NCI-H460 (cell line): Measurements from ENCODE around the gene PRR7. TPM values are rescaled to one million over a fixed set of nuclear protein-coding genes. Genes with fewer than 3 reads are reported as not detected.

Source experiments
- DNase-seq: peaks from one replicate; pipeline ENCODE4 v3.0.0-alpha.2; 2016; ENCODE audit warnings: low read depth; ENCODE audit errors: extremely low read depth
- total RNA-seq: library from RNA; depleted of rRNA; stranded (reverse); fragments of >200 nt; shearing (Covaris generic); gene quantifications from 2 replicates; pipeline ENCODE4 v1.2.3, GENCODE V29; 2014

Gene PRR7
- total RNA-seq, 1 experiment from 2014 or later, result 29.8 TPM

DNA sequence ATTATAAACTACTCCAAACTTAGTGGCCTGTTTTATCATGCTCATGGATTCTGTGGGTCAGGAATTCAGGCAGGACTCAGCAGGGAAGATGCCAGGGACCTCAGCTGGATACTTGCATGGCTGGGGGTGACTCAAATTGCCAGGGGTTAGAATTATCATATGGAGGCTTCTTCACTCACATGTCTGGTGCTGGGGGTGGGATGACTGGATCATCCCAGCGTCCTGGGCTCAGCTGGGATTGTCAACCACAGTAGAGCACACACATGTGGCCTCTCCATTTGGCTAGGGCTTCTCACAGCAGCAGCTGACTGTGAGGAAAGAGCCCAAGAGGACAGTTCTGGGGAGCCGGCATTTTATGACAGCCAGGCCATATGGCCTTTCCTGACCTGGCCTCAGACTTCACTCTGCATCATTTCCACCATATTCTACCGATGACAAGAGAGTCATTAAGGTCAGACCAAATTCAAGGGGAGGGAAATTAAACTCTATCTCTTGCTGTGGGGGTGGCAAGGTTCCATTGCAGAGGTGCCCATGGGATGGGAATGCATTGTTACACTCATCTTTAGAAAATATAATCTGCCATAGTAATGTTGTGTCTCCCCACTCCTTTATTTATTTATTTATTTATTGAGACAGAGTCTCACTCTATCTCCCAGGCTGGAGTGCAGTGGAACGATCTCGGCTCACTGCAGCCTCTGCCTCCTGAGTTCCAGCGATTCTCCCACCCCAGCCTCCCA lies 25.4 kb upstream of the PRR7 start:
- no peak for DNase-seq

DNA sequence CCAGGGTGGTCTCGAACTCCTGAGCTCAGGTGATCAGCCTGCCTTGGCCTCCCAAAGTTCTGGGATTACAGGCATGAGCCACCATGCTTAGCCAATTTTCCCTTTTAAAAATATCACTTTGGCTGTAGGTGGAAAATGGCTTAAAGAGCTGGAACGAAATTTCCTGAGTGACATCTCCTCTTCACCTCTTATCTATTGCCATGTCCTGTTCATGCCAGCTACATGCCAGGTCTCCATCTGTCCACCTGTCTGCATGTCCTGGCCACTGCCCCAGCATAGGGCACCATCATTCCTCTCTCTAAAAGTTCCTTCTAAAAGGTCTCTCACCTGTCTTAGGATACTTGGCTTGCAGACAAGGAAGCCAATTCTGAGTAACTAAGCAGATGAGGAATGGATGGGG lies 22.9 kb upstream of the PRR7 start:
- DNase-seq, result no peak

DNA sequence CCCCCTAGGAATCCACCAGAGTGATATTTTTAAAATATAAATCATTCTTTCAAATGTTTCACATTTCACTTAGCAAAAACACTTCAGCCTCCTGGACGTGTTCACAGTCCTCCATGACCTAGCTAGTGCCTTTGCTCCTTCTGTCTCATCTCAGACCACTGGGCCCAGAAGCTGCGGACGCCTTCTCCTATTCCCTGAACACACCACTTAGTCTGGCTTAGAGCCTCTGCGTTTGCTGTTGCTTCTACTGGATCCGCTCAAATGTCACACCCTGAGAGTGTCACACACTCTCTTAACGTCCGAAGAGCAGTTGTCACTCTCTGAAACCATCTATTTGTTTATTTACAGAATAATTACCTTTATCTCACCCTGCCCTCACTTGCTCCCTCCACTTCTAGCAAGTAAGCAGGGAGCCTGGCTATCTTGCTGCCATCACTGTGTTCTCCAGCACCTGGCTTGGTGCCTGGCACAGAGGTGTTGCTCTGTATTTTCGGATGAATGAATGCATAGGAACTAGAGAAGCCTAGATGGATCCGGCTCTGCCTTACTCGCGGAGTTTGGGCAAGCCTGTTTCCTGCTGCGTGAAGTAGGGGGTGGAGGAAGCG lies 21.3 kb upstream of the PRR7 start:
- DNase-seq, result no peak

DNA sequence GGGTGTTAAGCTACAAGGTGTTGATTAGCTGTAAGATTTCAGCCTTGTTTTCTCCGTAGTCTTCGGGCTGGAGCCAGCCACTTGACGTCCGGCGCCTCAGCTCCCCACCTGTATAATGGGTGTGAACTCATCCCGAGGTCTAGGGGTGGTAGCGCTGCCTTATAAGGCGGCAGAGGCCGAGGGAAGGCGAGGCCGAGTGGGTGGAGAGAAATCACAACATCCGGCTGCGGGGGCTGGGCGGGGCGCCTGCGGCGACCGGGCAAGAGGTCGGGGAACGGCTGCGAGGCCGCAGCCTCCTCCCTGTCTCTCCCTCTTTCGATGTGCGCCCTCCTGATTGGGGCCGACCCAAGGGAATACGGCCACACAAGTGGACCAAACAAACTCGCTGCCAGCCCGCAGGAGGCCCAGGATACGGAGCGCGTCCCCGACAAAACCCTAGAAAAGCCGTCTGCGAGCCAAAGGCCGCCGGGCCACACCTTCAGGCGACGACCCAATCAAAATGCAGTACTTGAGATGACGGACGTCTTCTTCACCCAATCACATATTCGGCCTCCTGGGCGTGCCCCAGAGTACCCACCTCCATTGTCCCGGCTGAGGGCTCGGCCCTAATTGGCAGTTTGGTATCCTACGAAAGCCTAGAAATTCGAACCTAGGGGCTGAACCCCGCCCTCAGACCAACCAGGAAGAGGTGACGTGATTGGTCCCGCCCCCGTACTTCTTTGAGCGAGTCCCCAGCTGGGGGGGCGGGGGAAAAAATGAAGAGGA lies 20.6 kb upstream of the PRR7 start:
- DNase-seq, result peak; percentile 100

DNA sequence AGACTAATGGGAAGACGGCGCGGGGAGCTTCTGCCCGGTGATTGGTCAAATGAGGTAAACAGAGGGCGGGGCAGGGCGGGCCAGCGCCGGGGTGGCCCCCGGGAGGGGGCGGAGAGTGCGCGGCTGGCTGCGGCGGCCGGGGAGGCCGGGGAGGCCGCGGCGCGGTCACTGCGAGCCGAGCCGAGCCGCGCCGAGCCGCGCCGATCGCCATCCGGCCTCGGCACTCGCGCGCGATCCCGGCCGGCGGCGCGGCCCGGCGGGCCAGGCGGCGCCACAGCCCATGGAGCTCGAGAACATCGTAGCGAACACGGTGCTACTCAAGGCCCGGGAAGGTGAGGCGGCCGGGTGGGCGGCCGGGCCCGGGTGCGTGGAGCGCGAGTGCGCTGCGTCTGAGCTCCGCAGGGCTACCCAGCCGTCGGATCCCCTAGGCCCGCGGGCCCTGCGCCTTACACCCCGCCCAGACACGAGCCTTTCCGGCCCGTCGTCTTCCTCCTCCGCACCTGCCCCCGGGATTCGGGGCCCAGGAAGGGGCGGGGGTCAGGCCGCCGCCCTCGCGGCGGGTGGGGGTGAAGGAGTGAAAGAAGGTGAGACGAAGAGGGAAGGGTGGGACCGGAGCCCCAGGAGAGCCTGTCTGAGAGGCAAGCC lies 19.9 kb upstream of the PRR7 start, which contains the start of gene GRK6:
Gene GRK6 (plus strand): TSS at position 111 of the 645 bp plus-strand sequence. CDS start 170 bp downstream, at position 281.
- no peak for DNase-seq

DNA sequence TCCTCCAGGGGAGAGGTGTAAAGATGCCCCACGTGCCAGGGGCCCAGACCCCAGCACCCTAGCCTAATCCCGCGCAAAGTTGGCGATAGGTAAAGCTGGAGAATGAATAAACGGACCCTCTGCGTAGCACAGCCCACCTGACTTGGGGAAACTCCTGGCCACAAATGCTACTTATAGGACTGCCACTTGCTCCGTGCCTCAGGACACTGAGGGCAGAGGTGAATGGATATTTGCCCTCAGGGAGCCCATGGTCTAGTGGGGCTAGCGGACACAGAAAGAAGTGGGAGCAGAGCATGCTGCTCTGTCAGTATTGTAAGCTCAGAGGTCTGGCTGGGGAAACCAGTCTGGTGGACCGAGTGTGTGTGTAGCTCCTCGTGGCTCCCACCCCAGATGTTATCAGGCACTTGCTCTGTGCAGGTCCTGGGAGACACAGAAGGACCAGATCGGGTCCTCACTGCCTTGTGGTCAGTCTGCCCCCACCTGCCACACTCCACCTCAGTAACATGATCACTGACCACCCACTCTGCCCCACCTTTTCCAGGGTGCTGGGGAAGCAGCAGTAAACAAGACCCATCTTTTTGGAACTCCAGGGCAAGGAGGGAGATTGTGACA lies 19.3 kb upstream of the PRR7 start:
- no peak for DNase-seq

DNA sequence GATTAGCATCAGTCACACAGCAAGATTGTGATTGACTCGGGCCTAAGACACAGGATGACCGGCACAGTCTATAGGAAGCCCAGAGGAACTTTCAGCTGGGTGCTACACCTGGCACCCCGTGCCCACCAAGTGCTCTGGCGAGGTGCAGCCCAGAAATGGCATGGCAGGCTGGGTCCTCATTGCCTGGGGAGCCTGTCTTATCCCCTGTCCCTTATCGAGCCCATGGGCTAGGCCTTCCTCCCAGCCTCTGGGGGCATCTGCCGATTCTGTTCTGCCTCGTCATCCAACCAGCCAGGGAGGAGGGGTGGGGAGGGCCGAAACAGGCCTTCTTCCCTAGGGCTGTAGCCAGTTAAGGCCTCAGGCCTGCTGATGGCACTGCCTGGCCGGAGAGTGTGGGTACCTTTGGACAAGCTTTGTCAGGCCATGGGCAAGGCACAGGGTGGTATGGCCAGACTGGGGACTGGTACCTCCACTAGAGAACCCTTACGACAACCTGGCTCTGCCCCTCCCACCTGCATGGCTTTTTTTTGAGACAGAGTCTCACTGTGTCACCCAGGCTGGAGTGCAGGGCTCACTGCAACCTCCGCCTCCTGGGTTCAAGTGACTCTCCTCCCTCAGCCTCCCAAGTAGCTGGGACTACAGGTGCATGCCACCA lies 18.6 kb upstream of the PRR7 start:
- no peak for DNase-seq

DNA sequence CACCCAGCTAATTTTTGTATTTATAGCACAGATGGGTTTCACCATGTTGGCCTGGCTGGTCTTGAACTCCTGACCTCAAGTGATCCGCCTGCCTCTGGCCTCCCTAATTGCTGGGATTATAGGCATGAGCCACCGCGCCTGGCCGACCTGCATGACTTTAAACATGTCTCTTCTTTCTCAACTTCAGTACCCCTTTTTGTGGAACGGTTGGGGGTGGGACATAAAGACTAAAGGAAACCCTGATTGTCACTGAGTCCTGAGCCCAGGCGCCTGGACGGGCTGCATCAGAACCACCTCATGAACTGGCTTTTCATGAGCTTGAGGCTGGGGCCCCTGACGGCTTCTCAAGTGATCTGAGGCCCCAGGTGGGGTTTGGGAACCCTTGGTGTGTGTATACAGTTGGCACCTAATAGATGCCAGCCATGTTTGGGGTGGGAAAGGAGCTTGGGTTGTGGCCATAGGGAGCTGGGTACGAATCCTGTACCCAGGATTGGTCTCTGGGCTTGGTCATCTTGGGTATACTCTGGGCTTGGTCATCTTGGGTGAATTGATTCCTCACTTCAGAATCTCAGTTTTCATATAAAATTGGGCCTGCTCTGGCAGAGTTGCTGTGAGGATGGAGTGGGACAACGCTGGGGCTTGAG lies 17.9 kb upstream of the PRR7 start:
- DNase-seq, result no peak

DNA sequence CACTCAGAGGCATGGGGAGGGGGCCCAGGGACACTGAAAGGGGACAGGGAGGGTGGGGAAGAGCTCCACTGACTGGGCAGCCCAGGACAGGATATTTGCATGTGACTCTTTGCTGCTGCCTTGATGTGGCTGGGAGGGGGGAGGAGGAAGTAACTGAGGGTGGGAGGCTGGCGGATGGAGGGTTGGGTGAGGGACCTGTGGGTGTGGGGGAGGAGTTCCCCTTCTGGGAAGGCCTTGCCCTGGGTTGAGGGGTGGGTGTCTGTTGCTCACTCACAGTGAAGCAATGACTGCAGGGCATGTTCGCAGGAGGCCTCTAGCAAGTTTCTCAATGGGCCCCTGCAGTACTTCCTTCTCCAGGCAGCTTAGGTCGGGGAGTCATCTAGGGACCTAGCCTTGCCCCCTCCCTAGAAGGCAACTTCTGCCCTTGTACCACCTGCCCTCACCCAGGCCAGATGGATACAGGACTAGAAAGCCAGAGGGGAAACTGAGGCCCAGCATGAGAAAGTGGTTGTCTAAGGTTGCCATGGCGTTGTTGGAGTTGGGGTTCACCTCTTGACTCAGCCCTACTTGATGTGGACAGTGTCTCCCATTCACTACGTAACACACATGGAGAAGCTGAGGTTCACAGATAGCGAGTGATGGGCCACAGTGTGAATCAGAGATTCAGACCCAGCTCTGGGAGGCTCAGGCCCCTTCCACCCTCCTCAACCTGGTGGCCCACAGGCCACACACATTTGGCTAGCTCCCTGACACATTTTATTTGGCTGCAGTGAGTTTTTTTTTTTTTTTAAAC lies 17.2 kb upstream of the PRR7 start:
- DNase-seq, result no peak

DNA sequence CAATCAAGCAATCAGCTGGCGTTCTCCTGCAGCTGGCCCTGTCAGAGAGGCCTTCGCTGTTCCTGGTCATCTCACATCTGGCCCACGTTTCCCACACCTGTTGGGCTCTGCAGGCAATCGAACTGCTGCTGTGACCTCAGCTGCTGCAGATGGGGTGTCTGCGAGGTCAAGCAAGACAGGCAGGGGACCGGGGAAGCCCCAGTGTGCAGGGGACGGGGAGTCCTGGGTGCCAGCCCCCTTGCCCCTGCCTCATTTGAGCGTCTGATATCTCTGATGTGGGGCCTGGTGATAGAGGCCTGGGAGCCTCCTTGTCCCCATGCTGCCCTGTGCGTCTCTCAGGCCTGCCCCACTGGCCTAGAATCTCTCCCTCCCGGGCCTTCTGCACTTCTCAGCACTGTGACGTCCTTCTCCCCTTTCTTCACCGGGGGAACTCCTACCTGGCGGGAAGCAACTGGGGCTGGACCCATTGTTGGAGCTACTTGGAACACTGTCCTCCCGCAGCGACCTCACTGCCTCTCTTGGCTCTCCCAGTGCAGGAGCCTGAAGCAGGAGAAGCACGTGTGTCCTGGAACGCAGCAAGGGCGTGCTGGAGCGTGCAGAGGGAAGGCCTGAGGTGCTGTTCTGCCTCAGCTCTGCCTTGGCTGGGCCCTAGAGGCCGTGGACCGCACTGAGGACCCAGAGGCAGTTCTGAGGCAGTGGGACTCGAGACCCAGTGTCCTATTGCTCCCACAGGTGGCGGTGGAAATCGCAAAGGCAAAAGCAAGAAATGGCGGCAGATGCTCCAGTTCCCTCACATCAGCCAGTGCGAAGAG lies 16.3 kb upstream of the PRR7 start:
- DNase-seq, result no peak

DNA sequence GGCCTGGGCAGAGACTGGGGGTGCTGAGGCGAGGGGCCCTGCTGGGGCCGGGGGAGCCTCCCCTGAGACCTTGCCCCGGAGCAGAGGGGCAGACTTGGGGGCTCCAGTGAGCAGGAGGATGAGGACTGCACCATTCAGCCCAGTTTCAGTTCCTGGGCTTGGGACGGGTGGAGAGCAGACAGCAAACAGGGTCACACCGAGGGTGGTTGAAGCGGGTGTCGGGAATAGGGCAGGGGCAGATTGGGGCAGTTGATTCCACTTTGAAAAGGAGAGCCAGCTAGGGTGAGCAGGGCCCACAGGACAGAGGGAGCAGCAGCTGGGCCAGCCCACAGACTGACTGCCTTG lies 15.7 kb upstream of the PRR7 start:
- no peak for DNase-seq

DNA sequence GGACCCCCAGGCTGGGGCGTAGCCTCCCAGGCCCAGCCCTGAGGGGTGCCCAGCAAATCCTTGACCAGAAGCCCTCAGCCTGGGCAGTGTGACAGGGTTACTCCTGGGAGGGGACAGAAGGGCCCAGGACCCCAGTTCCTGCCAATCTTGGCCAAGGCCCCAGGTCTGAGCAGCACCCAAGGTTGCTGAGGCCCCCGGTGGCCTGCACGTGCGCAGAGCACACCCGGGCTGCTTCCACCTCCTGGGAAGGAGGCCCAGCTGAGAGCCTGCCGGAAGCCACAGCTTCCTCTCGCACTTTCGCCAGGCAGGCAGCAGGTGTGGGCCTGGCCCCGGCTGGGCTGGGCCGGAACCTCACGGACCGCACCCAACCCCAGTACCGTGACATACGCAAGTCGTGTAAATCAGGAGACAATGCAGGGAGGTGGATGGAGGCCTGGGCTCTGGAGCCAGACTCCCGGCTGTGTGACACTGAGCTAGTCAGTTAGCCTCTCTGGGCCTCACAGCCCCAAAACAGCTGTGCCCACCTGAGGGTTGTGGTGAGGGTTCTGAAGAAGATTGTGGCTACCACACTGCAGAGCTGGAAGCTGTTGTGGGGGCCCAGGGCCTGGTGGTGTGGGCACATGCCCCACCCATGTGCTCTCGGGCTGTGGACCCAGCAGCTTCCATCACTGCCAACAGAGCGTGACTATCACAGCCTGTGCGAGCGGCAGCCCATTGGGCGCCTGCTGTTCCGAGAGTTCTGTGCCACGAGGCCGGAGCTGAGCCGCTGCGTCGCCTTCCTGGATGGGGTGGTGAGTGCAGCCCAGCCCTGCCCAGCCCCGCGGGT lies 15.1 kb upstream of the PRR7 start:
- DNase-seq, result no peak

DNA sequence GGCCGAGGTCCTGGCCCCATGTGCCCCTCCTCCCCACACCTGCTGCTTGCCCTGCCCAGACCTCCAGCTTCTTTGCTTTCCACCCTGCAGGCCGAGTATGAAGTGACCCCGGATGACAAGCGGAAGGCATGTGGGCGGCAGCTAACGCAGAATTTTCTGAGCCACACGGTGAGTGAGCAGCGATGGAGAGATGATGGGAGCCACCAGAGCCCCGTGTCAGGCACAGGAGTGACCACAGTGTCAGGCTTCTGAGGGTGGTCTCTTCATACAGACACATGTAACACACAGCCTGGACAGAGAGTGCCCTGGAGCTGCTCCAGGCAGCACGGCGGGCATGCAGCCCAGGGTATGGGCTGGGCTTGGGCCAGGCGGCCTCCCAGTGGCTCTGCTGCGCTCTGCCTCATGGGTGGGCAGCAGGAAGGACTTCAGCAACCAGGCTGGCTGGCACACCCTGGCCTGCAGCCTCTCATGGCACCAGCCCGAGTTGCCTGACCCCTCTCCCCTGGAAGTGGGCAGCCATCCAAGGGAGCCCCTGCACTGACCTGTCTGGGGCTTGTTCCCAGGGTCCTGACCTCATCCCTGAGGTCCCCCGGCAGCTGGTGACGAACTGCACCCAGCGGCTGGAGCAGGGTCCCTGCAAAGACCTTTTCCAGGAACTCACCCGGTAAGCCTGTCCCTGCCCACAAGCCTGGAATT lies 14.3 kb upstream of the PRR7 start:
- no peak for DNase-seq

DNA sequence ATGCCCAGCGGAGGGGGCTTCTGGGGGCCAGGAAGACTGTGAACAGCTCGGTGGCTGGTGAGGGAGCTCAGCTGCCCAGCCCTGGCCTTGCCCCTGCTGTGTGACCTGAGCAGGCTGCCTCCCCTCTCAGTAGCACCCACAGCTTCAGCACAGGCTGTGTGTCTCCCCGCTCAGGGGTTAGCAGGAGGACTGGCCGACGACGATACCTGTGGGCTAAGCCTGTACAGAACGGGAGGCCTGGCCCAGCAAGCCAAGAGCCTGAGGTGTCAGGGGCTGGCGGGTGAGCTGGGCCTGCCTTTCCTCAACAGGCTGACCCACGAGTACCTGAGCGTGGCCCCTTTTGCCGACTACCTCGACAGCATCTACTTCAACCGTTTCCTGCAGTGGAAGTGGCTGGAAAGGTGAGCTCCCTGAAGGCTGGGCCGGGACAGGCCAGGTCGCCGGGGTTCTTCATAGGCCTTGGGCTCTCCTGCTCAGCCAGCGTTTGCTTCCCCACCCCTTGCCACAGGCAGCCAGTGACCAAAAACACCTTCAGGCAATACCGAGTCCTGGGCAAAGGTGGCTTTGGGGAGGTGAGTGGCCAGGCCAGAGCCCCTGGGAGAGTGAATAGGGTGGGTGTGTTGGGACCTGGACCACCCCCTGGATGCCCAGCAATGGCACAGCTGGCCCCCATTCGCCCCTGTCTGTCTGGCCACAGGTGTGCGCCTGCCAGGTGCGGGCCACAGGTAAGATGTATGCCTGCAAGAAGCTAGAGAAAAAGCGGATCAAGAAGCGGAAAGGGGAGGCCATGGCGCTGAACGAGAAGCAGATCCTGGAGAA lies 13.6 kb upstream of the PRR7 start:
- DNase-seq, result no peak

DNA sequence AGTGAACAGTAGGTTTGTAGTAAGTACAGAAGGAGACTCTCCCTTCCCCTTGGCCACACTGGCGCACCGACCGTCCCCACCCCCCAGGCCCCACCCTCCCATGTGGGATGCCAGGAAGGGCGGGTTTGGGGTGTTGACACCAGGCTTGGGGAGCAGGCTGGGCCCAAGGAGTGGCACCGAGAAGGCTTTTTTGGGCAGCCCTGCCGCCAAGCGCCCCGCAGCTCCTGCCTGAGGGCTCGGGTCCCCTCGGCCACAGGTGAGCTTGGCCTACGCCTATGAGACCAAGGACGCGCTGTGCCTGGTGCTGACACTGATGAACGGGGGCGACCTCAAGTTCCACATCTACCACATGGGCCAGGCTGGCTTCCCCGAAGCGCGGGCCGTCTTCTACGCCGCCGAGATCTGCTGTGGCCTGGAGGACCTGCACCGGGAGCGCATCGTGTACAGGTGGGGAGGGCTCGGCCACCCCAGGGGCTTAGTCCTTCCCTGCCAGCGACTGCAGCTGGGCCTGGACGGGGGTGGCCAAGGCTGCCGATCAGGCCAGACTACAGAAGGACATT lies 12.9 kb upstream of the PRR7 start:
- DNase-seq, result no peak

DNA sequence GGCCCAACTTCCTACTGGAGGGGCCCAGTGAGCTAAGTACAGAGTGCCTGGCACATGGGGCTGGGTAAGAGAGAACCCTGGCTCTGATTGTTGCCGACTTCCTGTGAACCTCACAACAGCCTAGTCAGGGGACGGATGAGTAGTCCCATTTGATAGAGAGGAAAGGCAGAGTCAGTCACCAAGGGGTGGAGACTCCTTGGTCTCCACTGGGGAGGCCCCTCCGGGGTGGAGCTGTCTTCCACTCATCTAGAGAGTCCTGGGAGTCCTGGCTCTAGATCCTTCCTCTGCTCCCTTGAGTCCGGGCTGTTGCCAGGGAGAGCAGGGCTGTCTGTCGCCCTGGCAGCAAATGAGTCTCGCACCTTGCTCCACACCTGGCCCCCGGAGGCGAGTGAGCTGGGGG lies 12.2 kb upstream of the PRR7 start:
- DNase-seq, result no peak
